Ectodermal cell (in vitro differentiated cells): ENCODE measurements around the gene COMT.
A peak's percentile ranks its signal among the peaks of the same experiment; 100 is the strongest.

Experiments
- H3K27ac ChIP-seq: 2 replicates; pipeline ENCODE4 v1.7.0; 2013; ENCODE audit warnings: mild to moderate bottlenecking, low read depth, low read length; ENCODE audit not compliant: insufficient read depth, poor library complexity, severe bottlenecking
- H3K27me3 ChIP-seq: 2 replicates; pipeline ENCODE4 v1.7.0; 2013; ENCODE audit warnings: mild to moderate bottlenecking, low read length; ENCODE audit not compliant: insufficient read depth, control insufficient read depth, poor library complexity, severe bottlenecking
- H3K36me3 ChIP-seq: one replicate; pipeline ENCODE4 v1.7.0; 2013; ENCODE audit warnings: low read length; ENCODE audit not compliant: control insufficient read depth, insufficient read depth
- H3K4me1 ChIP-seq: one replicate; pipeline ENCODE4 v1.7.0; 2013; ENCODE audit warnings: low read length; ENCODE audit not compliant: control insufficient read depth, insufficient read depth
- H3K4me3 ChIP-seq: 2 replicates; pipeline ENCODE4 v1.7.0; 2013; ENCODE audit warnings: low read depth, low read length, control low read depth; ENCODE audit not compliant: insufficient read depth
- H3K9me3 ChIP-seq: 2 replicates; pipeline ENCODE4 v1.7.0; 2013; ENCODE audit warnings: mild to moderate bottlenecking, low read length, moderate library complexity; ENCODE audit not compliant: control insufficient read depth
- WGBS, 2 experiments: methylation state at CpG; one replicate each; pipeline ENCODE4 v1.1.7; 2013; ENCODE audit warnings: missing lambda C conversion rate in 2 of 2; 5-methylcytosine and 5-hydroxymethylcytosine counted together

COMT gene

DNA sequence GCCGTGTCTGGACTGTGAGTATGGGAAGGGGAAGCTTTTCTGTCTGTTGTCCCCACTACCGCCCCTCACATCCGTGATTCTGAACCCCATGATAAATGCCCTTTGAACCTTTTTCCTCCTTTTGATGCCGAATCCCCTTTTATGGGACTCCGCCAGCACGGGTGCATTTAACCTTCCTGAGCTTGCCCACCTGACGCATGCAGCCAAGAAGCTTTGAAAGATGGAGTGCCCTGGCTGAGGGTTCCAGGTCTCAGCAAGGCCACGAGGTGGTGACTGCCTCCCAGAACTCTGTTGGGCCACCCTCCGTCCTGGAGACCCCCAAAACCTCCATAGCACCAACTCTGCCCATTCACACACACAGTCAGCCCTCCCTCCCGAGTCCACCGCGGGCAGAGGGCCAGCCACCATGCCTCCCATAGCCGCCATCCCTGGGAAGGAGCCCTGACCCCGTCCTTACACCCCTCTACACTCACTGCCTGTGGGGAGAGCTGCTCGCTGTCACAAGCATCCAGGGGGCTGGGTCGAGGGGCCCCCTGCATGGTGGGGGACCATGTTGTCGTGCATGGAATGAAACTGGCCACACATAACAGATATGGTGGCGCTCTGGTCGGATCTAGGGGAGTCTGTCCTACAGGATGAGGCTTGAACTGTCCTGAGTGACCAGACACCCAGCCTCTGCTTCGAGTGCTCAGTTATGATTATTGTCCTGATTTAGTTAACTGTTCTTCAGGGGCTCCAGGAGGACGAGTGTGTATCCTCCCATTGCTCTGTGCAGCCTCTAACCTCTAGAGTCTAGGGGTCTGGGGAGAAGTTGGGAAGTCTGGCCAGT is 822 bp upstream of the COMT start:
- WGBS, 2 experiments = 93% methylated on average over 21 of the region's 21 CpGs
- Histone ChIP-seq H3K4me3 (peak overlapping the region; percentile 58), H3K27ac (no peak overlapping the region), H3K4me1 (peaks cover 22% of the 10 kb centered on the region), H3K36me3 (no peaks in the 10 kb centered on the region), H3K9me3 (no peaks in the 10 kb centered on the region), H3K27me3 (no peaks in the 10 kb centered on the region)

DNA sequence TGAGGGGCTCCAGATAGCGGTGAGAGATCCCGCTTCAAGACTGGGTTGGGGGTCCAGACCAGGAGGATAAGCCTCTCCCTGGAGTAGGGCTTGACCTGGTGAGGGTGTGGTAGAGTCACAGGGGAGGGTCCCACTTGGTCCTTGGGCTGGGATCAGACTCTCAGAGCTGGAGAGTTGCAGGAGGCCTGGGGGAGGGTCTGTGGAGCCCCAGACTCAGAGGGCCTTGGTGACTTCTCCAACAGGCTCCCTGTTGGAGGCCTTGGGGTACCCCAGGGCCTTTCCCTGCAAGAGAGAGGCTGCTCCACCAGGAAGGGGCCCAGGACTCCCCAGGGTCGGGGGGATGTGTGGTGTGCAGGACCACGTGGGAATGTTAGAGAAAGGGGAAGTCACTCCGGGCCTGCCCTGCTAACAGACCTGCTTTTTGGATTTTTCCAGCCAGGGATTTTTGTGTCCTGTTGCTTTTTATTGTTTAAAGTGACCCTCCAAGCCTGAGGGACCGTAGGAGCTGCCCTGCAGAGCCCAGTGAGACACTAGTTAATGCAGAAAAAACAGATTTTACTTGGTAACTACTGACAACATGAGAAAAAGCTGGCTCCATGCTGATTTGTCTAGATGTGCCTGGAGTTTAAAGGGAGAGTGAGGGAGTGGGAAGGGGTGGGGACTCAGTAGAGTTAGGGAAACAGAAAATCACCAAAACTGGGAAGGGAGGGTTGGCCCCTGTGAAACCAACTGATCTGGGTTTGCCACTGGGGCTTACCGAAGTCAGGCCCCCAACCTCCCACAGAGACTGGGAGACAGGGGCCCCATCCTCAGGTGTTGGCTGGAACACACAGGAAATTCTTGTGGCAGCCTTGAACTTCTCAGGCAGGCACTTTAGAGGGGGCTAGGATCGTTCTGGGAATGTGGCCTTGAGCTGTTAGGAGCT is 847 bp downstream of the COMT start:
- H3K4me1 ChIP-seq = peaks cover 22% of the 10 kb centered on the region
- 26 to 29% methylated on average over 8 of the region's 8 CpGs for WGBS, 2 experiments
- no peaks in the 10 kb centered on the region for H3K27me3 ChIP-seq
- H3K27ac ChIP-seq = peak overlapping the region; percentile 70
- H3K4me3 ChIP-seq = peak overlapping the region; percentile 58
- H3K9me3 ChIP-seq = no peaks in the 10 kb centered on the region
- no peaks in the 10 kb centered on the region for H3K36me3 ChIP-seq

DNA sequence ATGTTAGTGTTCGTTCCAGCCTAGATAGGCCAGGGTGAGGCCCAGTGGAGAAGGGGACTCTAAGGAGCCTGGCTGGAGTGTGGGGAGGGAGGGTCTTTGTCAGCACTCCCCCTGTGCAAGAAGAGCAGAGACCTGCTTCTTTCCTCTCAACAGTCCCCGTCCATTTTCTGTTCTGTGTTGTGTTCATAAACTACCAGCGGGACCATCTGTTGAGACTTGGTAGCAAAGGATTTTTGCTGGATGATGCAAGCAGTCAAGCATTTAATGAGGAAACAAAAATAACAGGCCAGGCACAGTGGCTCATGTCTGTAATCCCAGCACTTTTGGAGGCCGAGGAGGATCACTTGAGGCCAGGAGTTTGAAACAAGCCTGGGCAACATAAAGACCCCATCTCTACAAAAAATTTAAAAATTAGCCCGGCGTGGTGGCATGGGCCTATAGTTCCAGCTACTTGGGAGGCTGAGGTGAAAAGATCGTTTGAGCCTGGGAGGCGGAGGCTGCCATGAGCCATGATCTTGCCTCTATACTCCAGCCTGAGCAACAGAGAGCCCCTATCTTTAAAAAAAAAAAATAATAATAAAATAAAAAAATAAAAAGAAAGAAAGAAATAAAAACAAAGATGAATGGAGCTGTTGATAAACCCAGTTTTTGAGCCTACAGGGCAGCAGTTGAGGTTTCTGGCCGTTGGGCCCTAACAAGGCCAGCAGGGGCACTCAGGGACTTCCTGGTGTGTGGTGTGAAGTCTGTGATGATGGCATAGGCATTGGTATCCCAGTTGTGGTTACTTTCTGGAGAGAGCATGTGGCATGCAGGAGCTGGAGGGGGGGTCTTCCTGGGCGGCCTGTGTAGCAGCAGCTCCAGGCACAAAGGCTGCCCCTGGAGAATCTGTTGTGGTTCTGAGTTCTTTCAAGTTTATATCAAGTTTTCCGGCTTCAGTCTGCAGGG is 1.8 kb downstream of the COMT start:
- Histone ChIP-seq H3K4me1 (peaks cover 22% of the 10 kb centered on the region), H3K9me3 (no peaks in the 10 kb centered on the region), H3K36me3 (no peaks in the 10 kb centered on the region), H3K27me3 (no peaks in the 10 kb centered on the region), H3K27ac (peak overlapping the region; percentile 70), H3K4me3 (peak overlapping the region; percentile 58)
- 69 to 72% methylated on average over 11 of the region's 11 CpGs for WGBS, 2 experiments

DNA sequence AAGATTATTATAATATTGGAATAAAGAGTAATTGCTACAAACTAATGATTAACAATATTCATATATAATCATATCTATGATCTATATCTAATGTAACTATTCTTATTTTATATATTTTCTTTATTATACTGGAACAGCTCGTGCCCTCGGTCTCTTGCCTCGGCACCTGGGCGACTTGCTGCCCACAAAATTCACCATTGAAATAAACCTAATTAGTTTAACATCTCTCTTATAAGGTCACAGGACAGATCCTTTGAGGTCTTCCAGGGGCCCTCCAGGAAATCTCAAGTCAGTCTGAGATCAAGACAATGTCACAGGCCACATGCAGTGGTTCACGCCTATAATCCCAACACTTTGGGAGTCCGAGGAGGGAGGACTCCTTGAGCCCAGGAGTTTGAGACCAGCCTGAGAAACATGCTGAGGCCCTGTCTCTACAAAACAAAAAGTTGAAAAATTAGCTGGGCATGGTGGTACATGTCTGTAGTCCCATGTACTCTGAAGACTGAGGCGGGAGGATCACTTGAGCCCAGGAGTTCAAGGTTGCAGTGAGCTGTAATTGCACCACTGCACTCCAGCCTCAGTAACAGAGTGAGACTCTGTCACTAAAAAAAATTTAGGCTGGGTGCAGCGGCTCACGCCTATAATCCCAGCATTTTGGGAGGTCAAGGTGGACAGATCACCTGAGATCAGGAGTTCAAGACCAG is 6.6 kb downstream of the COMT start:
- Histone ChIP-seq H3K4me1 (peaks cover 8% of the 10 kb centered on the region), H3K27ac (no peak overlapping the region), H3K4me3 (no peak overlapping the region), H3K27me3 (no peaks in the 10 kb centered on the region), H3K9me3 (no peaks in the 10 kb centered on the region), H3K36me3 (no peaks in the 10 kb centered on the region)
- 83 to 86% methylated on average over 9 of the region's 9 CpGs for WGBS, 2 experiments

DNA sequence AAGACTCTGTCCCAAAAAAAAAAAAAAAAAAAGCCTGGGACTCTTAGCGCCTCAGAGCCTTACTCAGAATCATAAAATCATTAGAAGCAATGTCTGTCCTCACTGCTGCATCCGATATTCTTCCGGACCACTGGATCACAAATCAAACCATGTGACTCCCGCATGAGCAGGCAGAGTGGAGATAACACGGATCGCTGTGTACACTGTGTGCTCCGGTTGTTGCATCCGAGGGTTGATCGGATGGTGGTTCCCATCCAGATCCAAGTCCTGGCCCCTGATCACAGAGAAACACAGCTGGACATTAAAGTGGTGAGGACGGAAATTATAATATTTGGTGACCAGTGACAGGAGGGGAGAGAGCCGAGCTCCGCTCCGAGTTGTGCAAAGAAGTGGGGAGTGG is 9.8 kb downstream of the COMT start:
- H3K27ac ChIP-seq = no peak overlapping the region
- H3K4me3 ChIP-seq = no peak overlapping the region
- no peaks in the 10 kb centered on the region for H3K36me3 ChIP-seq
- H3K4me1 ChIP-seq = no peaks in the 10 kb centered on the region
- H3K9me3 ChIP-seq = no peaks in the 10 kb centered on the region
- 94 to 96% methylated on average over 13 of the region's 13 CpGs for WGBS, 2 experiments
- no peaks in the 10 kb centered on the region for H3K27me3 ChIP-seq

DNA sequence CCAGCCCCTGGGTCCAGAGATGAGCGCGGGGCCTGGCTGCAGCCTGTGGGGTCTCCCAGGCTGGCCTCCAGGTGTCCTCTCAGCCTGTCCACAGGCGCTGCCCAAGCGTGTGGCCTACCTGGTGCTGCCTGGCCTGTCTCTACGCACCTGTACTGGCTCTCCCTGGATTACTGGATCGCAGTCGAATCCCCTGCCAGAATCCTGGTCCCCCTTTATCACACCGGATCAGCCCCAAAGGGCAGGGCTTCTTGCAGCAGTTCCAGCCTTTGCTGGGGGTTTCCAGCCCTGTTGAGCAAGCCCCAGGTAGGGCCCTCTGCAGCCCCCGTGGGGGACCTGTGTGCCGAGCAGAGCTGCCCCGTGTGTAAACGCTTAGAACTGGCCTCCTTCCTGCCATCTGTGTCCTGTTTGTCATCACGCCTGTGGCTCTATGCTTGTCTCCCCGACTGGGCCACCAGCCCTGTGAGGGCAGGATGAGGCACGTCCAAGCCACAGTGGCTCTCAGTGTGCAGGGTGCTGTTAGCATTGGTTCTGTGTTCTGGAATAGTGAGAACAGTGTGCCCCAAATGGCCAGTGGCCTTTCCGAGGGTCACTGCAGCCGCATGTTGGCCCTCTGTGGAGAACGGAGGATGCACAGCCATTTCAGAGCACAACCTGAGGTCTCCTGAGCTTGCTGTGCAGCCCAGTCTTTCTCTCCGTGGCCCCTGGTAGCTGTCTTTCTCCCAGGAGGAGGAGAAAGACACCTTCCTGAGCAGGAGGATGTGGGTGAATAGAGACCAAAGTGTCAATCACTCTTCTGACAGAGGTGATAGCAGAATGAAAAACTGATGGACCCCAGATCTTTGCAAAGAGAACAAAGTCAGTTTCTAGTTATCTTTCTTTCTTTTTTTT is 13.9 kb downstream of the COMT start:
- peaks cover 15% of the 10 kb centered on the region for H3K4me1 ChIP-seq
- H3K27ac ChIP-seq = no peak overlapping the region
- H3K4me3 ChIP-seq = no peak overlapping the region
- no peaks in the 10 kb centered on the region for H3K27me3 ChIP-seq
- no peaks in the 10 kb centered on the region for H3K36me3 ChIP-seq
- no peaks in the 10 kb centered on the region for H3K9me3 ChIP-seq
- 91 to 94% methylated on average over 19 of the region's 19 CpGs for WGBS, 2 experiments

DNA sequence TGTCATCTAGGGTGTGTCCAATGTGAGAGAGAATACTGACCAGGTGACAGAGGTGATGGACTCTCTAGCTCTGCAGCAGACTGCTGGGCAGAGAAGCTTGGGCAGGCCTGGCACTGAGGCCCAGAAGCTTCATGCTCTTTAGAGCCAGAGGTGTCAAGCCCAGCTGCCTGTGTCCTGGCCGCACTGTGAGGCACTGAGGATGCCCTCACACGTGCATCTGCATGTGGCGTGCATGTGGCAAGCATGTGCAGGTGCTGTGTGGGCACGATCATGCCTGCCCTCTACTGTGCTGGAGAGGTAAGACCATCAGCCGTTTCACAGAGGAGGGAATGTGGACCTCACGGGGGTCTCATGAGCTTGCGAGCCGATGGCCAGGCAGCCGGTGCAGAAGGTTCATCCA is 15.9 kb downstream of the COMT start:
- no peaks in the 10 kb centered on the region for H3K9me3 ChIP-seq
- WGBS, 2 experiments = 89 to 91% methylated on average over 9 of the region's 9 CpGs
- H3K4me1 ChIP-seq = peaks cover 16% of the 10 kb centered on the region
- H3K4me3 ChIP-seq = no peak overlapping the region
- H3K27ac ChIP-seq = no peak overlapping the region
- no peaks in the 10 kb centered on the region for H3K27me3 ChIP-seq
- H3K36me3 ChIP-seq = no peaks in the 10 kb centered on the region

DNA sequence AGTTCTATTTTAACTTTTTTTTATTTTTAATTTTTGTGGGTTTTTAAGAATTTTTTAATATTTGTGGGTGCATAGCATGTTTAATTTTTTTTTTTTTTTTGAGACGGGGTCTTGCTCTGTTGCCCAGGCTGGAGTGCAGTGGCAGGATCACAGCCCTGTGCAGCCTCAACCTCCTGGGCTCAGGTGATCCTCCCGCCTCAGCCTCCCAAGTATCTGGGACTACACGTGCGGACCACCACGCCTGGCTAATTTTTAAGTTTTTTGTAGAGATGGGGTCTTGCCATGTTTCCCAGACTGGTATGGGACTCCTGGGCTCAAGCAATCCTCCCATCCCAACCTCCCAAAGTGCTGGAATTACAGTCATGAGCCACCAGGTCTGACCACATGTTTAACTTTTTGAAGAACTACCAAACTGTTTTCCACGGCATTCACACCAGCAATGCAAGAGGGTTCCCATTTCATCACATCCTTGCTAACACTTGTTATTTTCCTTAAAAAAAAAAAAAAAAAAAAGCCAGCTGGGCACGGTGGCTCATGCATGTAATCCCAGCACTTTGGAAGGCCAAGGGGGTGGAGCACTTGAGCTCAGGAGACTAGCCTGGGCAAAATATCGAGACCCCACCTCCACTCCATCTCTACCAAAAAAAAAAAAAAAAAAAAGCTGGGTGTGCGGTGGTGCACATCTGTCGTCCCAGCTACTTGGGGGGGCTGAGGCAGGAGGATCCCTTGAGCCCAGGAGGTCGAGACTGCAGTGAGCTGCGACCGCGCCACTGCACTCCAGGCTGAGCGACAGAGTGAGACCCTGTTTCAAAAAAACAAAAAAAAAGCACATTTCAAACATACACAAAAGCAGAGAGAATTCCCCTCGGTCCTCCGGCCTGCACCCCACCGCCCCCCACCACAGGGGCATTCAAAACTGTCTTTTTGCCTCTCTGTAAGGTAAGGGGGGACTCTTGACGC is 16.8 kb downstream of the COMT start:
- H3K27ac ChIP-seq = no peak overlapping the region
- peak overlapping the region; percentile 22 for H3K4me3 ChIP-seq
- WGBS, 2 experiments = 82 to 83% methylated on average over 19 of the region's 19 CpGs
- no peaks in the 10 kb centered on the region for H3K27me3 ChIP-seq
- H3K36me3 ChIP-seq = no peaks in the 10 kb centered on the region
- H3K9me3 ChIP-seq = no peaks in the 10 kb centered on the region
- peaks cover 17% of the 10 kb centered on the region for H3K4me1 ChIP-seq
